Lower lobe of right lung (tissue), 2 donors: ENCODE results near the gene NFASC. TPM values are rescaled to one million over a fixed set of nuclear protein-coding genes. Genes with fewer than 3 reads are reported as not detected.

Experiments
- ATAC-seq, 2 donors: fragments of 200-7000 bp; cut with Tn5 transposase; one replicate each; pipeline ENCODE4 v1.9.1; 2020 to 2022; ENCODE audit warnings: mild to moderate bottlenecking in 2 of 2, moderate library complexity in 2 of 2
- DNase-seq: peaks from one replicate; pipeline ENCODE4 v3.0.0-alpha.2; 2020
- H3K27ac ChIP-seq: fragments of 200-600 bp; one replicate; pipeline ENCODE4 v1.8.0; 2022
- H3K27me3 ChIP-seq: fragments of 200-600 bp; one replicate; pipeline ENCODE4 v1.8.0; 2022; ENCODE audit warnings: low read depth
- H3K36me3 ChIP-seq: fragments of 200-600 bp; one replicate; pipeline ENCODE4 v1.8.0; 2022; ENCODE audit warnings: mild to moderate bottlenecking
- H3K4me1 ChIP-seq: fragments of 200-600 bp; one replicate; pipeline ENCODE4 v1.8.0; 2022
- H3K4me3 ChIP-seq: fragments of 200-600 bp; one replicate; pipeline ENCODE4 v1.8.0; 2022; ENCODE audit warnings: mild to moderate bottlenecking
- H3K9me3 ChIP-seq: fragments of 200-600 bp; one replicate; pipeline ENCODE4 v1.8.0; 2022
- CTCF ChIP-seq: fragments of 200-600 bp; IDR thresholded peaks from one replicate; pipeline ENCODE4 v1.8.0; 2022; ENCODE audit warnings: antibody characterized with exemption, mild to moderate bottlenecking
- intact Hi-C: fragments of 100-400 bp; cut with DNase I; formaldehyde crosslinking; loops from one replicate; pipeline ENCODE4 v1.11.0; 2022
- total RNA-seq: library from RNA; stranded (reverse); fragmentation: NEBNext Ultra II Directional; extraction: Animal tissue kit (Norgen Biotek cat#: 25700); gene quantifications from one replicate; pipeline ENCODE4 v1.2.1, GENCODE V29; 2021
- donor health status: DM: no; HTN: yes; CAD: no; lungs with severe emphysema.

NFASC gene
- total RNA-seq, 1 donor from 2014 or later = 12.2 TPM

GRCh38 chr1:204917802-204918201 lies 47.1 kb downstream of the NFASC start:
- no peak for TF ChIP-seq CTCF
- Histone ChIP-seq H3K36me3 (no peaks in the 10 kb centered on the region), H3K27ac (no peak overlapping the region), H3K4me1 (no peaks in the 10 kb centered on the region), H3K27me3 (no peaks in the 10 kb centered on the region), H3K4me3 (no peak overlapping the region), H3K9me3 (no peaks in the 10 kb centered on the region)
- no peak for DNase-seq
- ATAC-seq = no peak
- intact Hi-C loops = no loop called here

GRCh38 chr1:204920511-204920910 lies 49.8 kb downstream of the NFASC start:
- Histone ChIP-seq H3K4me3 (no peak overlapping the region), H3K9me3 (no peaks in the 10 kb centered on the region), H3K4me1 (no peaks in the 10 kb centered on the region), H3K27ac (no peak overlapping the region), H3K27me3 (no peaks in the 10 kb centered on the region), H3K36me3 (no peaks in the 10 kb centered on the region)
- ATAC-seq = no peak
- DNase-seq = no peak
- TF ChIP-seq CTCF = no peak
- intact Hi-C loops = no loop called here

GRCh38 chr1:204920967-204921366 lies 50.3 kb downstream of the NFASC start:
- ATAC-seq (no peak), DNase-seq (no peak)
- no peaks in the 10 kb centered on the region for H3K9me3 ChIP-seq
- H3K27ac ChIP-seq = no peak overlapping the region
- no peak overlapping the region for H3K4me3 ChIP-seq
- H3K36me3 ChIP-seq = no peaks in the 10 kb centered on the region
- no peaks in the 10 kb centered on the region for H3K4me1 ChIP-seq
- TF ChIP-seq CTCF = no peak
- intact Hi-C loops = no loop called here
- H3K27me3 ChIP-seq = no peaks in the 10 kb centered on the region

GRCh38 chr1:204921855-204922516 lies 51.3 kb downstream of the NFASC start:
- H3K4me1 ChIP-seq = no peaks in the 10 kb centered on the region
- H3K4me3 ChIP-seq = no peak overlapping the region
- DNase-seq = no peak
- intact Hi-C loops = no loop called here
- no peaks in the 10 kb centered on the region for H3K9me3 ChIP-seq
- no peaks in the 10 kb centered on the region for H3K36me3 ChIP-seq
- no peaks in the 10 kb centered on the region for H3K27me3 ChIP-seq
- ATAC-seq = no peak
- H3K27ac ChIP-seq = no peak overlapping the region
- TF ChIP-seq CTCF = no peak

GRCh38 chr1:204923201-204923600 lies 52.5 kb downstream of the NFASC start:
- no peak for DNase-seq
- intact Hi-C loops = no loop called here
- Histone ChIP-seq H3K4me1 (no peaks in the 10 kb centered on the region), H3K9me3 (no peaks in the 10 kb centered on the region), H3K36me3 (no peaks in the 10 kb centered on the region), H3K27me3 (no peaks in the 10 kb centered on the region), H3K4me3 (no peak overlapping the region), H3K27ac (no peak overlapping the region)
- ATAC-seq = no peak
- TF ChIP-seq CTCF = no peak
